Stimulated activated CD8-positive, alpha-beta memory T cell treated with anti-CD3 and anti-CD28 coated beads, Interleukin-15, amount 100 ng/mL, for 1 hour (primary cell): ENCODE data around the gene KIR3DL3.
"Not testable (repeated sequence)": the region's sequence is repeated elsewhere in the genome, so short reads cannot be mapped to it uniquely, and the experiment has no call there.

Source experiments
- DNase-seq: peaks from one replicate; pipeline ENCODE4 v3.0.0-alpha.2; 2020; ENCODE audit warnings: low read depth

KIR3DL3 gene

GRCh38 chr19:54731191-54731590 lies 6.9 kb downstream of the KIR3DL3 start:
- DNase-seq = no peak

GRCh38 chr19:54738306-54738705 lies 14.1 kb downstream of the KIR3DL3 start, which contains the start of gene KIR2DL3:
KIR2DL3 (plus strand) TSS chr19:54738513; CDS start chr19:54738546, 33 bp downstream.
- not testable (repeated sequence) for DNase-seq

DNA sequence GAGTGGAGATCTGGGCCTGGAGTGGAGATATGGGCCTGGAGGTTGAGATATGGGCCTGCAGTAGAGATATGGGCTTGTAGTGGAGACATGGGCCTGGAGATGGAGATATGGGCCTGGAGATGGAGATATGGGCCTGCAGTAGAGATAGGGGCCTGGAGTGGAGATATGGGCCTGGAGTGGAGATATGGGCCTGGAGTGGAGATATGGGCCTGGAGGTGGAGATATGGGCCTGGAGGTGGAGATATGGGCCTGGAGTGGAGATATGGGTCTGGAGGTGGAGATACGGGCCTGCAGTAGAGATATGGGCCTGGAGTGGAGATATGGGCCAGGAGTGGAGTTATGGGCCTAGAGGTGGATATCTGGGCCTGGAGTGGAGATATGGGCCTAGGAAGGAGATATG lies 14.5 kb downstream of the KIR3DL3 start:
- no peak for DNase-seq

DNA sequence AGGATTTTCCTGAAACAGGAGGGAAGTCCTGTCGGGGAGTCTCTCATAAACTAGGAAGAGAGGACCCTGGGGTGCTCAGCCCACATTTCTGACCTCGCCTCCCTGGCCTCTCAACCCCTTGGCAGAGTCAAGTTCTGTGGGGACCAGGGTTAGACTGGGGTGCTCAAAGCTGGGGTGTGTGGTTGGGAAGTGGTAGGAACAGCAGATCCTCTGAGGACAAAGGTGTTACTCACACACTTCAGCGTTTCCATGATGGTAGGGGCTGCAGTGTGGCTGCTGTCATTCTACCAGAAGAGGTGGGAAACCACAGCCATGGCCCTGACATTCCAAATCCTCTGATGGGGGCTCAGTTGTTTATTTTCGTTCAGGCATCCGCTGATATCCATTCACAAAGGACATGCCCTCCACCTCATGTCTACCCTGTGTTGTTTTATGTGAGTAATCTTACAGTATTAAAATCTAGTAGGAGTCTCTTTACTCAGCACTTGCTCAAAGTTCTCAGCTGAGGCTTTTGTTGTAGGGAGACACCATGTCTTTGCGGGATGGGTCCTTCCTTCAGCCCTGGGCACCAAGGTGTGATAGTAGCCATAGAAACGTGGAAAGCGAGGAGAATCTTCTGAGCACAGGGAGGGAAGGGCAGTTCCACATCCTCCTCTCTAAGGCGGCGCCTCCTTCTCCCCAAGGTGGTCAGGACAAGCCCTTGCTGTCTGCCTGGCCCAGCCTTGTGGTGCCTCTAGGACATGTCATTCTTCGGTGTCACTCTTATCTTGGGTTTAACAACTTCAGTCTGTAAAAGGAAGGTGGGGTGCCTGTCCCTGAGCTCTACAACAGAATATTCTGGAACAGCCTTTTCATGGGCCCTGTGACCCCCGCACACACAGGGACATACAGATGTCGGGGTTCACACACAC lies 15.6 kb downstream of the KIR3DL3 start:
- no peak for DNase-seq

GRCh38 chr19:54741950-54742349 lies 17.7 kb downstream of the KIR3DL3 start:
- not testable (repeated sequence) for DNase-seq

- not testable (repeated sequence) for DNase-seq
These were observed 19.8 kb downstream of the KIR3DL3 start for GRCh38 chr19:54744080-54744479.

GRCh38 chr19:54747614-54748322 lies 23.5 kb downstream of the KIR3DL3 start:
- not testable (repeated sequence) for DNase-seq

DNA sequence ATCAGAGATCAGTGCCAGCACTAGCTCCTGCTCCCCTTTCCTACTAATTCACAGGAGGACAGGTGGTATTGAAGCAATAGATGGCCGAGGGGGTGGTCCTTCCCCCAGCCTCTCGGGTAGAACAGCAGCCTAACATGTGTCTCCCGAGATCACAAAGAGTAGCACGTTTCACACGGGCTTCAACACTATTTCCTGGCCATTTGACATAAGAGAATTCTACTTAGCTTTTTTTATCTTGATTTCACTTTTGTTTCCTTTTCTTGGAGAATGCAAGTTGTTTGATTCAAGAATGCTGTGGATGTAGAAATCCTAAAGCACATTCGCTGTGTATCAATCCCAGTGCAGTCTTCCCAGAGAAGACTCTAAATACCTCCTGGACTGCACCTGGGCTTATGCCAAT lies 26.0 kb downstream of the KIR3DL3 start:
- not testable (repeated sequence) for DNase-seq

GRCh38 chr19:54756204-54757110 lies 32.2 kb downstream of the KIR3DL3 start:
- not testable (repeated sequence) for DNase-seq

DNA sequence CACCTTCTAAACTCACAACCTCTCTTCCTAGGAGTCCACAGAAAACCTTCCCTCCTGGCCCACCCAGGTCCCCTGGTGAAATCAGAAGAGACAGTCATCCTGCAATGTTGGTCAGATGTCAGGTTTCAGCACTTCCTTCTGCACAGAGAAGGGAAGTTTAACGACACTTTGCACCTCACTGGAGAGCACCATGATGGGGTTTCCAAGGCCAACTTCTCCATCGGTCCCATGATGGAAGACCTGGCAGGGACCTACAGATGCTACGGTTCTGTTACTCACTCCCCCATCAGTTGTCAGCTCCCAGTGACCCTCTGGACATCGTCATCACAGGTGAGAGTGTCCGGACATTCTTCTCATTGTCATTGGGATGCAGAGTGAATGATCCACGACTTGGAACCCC lies 34.3 kb downstream of the KIR3DL3 start:
- not testable (repeated sequence) for DNase-seq

GRCh38 chr19:54764219-54764618 lies 40.0 kb downstream of the KIR3DL3 start:
- DNase-seq = not testable (repeated sequence)

GRCh38 chr19:54766464-54766863 lies 42.2 kb downstream of the KIR3DL3 start:
- not testable (repeated sequence) for DNase-seq

DNA sequence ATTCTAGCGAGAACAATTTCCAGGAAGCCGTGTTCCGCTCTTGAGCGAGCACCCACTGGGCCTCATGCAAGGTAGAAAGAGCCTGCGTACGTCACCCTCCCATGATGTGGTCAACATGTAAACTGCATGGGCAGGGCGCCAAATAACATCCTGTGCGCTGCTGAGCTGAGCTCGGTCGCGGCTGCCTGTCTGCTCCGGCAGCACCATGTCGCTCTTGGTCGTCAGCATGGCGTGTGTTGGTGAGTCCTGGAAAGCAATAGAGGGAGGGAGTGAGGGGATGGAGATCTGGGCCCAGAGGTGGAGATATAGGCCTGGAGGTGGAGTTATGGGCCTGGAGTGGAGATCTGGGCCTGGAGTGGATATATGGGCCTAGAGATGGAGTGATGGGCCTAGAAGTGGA lies 45.4 kb downstream of the KIR3DL3 start, which contains the start of gene KIR2DL1:
Gene KIR2DL1, plus strand, starts transcription at position 148 of the 400 bp plus-strand sequence. Its CDS starts 58 bp downstream, at position 206.
- DNase-seq = not testable (repeated sequence)

- not testable (repeated sequence) for DNase-seq
These were observed 46.3 kb downstream of the KIR3DL3 start for GRCh38 chr19:54770511-54770910.

- DNase-seq = not testable (repeated sequence)
These were observed 47.0 kb downstream of the KIR3DL3 start for GRCh38 chr19:54771018-54771960.

DNA sequence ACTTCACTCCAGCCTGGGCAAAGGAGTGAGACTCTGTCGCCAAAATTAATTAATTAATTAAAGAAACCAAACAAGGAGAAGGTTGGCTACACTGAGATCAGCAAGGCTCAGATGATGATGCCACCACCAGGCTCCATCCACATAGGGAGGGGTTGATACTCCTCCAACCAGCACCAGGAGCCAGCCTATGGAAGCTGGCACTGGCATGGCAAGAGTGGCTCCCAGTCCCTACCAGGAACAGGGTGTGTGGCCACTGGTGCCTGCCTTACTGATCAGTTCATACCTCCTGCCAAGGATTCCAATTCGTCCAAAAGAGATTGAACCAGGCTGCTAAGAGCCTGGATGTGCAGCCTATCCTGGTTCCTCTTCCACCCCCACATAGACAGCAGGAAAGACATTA lies 48.4 kb downstream of the KIR3DL3 start:
- not testable (repeated sequence) for DNase-seq

- DNase-seq = not testable (repeated sequence)
These were observed 51.0 kb downstream of the KIR3DL3 start for GRCh38 chr19:54775095-54775815.

GRCh38 chr19:54775830-54776229 lies 51.6 kb downstream of the KIR3DL3 start:
- DNase-seq = not testable (repeated sequence)

DNA sequence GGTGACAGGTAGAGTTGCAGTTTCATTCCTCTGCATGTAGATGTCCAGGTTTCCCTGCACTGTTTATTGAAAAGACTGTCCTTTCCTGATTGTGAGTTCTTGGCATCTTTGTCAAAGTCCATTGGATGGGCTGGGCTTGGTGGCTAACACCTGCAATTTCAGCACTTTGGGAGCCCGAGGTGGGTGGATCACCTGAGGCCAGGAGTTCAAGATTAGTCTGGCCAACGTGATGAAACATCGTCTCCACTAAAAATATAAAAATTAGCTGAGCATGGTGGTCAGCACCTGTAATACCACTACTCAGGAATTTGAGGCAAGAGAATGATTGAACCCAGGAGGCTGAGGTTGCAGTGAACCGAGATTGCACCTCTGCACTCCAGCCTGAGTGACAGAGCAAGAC lies 53.6 kb downstream of the KIR3DL3 start:
- DNase-seq = not testable (repeated sequence)

DNA sequence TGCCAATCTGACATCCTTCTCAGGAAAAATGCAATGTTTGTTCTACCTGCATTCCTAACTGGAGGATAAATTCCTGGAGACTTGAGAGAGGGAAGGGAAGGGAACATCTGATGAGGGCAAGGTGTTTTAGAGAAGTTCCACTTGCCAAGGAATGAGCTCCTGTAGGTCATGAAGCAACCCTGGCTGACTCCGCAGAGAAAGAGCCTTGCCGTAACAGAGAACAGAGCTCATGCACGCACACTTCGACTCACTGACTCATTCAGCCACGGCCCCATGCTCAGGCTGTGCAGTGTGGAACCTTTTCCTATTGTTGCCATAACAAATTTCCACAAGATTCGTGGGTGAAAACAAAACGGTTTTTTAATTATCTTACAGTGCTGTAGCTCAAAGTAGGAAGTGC lies 54.7 kb downstream of the KIR3DL3 start:
- not testable (repeated sequence) for DNase-seq
